Sigmoid colon (tissue), 7 donors: ENCODE data around the gene CCR5. TPM values are rescaled to one million over a fixed set of nuclear protein-coding genes. Genes with fewer than 3 reads are reported as not detected.

Experiments used
- DNase-seq: peaks from one replicate; pipeline ENCODE4 v3.0.0-alpha.2; 2019
- H3K27ac ChIP-seq, 4 donors: fragments of 200-600 bp; sonication (generic); one replicate each; pipeline ENCODE4 v1.5.1; 2016 to 2019; ENCODE audit warnings: mild to moderate bottlenecking in 1 of 4
- H3K27me3 ChIP-seq, 3 donors: fragments of 200-600 bp; sonication (generic); one replicate each; pipeline ENCODE4 v1.5.1; 2019; ENCODE audit warnings: mild to moderate bottlenecking in 1 of 3
- H3K36me3 ChIP-seq, 4 donors: fragments of 200-600 bp; sonication (generic); one replicate each; pipeline ENCODE4 v1.5.1; 2016 to 2019
- H3K4me1 ChIP-seq, 4 donors: fragments of 200-600 bp; sonication (generic); one replicate each; pipeline ENCODE4 v1.5.1; 2017 to 2019
- H3K4me3 ChIP-seq, 4 donors: fragments of 200-600 bp; sonication (generic); one replicate each; pipeline ENCODE4 v1.5.1; 2017 to 2019; ENCODE audit warnings: mild to moderate bottlenecking in 2 of 4, moderate library complexity in 1 of 4
- H3K9me3 ChIP-seq, 4 donors: fragments of 200-600 bp in 3 of 4; sonication (generic) in 3 of 4; one replicate each; pipeline versions ENCODE4 v1.5.1 to v1.6.1; 2013 to 2019
- CTCF ChIP-seq, 4 experiments: fragments of 450-650 bp in 3 of 4; fragments of 200-600 bp in 1 of 4; IDR thresholded peaks; one replicate each; pipeline ENCODE4 v1.5.1; 2016 to 2019; ENCODE audit warnings: antibody characterized with exemption in 4 of 4, mild to moderate bottlenecking in 3 of 4, moderate library complexity in 2 of 4
- EP300 ChIP-seq, 4 donors: sonication (generic); formaldehyde crosslinking; IDR thresholded peaks; one replicate each; pipeline ENCODE4 v1.6.1; 2017; ENCODE audit warnings: antibody characterized with exemption in 4 of 4
- POLR2A ChIP-seq, 2 donors: fragments of 450-650 bp; IDR thresholded peaks; one replicate each; pipeline ENCODE4 v1.6.1; 2016; ENCODE audit warnings: antibody characterized with exemption in 2 of 2, mild to moderate bottlenecking in 2 of 2, moderate library complexity in 2 of 2
- POLR2AphosphoS5 ChIP-seq, 4 donors: sonication (generic); formaldehyde crosslinking; IDR thresholded peaks; one replicate each; pipeline ENCODE4 v1.6.1; 2017; ENCODE audit warnings: antibody characterized with exemption in 4 of 4
- whole genome bisulfite sequencing, 2 donors: extraction: QIAGEN DNeasy Blood & Tissue Kit; methylation state at CpG; one replicate each; pipeline ENCODE4 v1.1.7; 2013; 5-methylcytosine and 5-hydroxymethylcytosine counted together
- intact Hi-C: fragments of 100-400 bp; cut with DNase I; formaldehyde crosslinking; loops from one replicate; pipeline ENCODE4 v1.15.1; 2023
- polyA plus RNA-seq, 3 donors: library from polyadenylated mRNA; stranded (reverse); fragments of 200-250 nt; gene quantifications; one replicate each; pipeline ENCODE4 v1.2.3, GENCODE V29; 2013
- total RNA-seq, 4 donors: library from RNA; depleted of rRNA; stranded (reverse); fragments of >200 nt; gene quantifications; one replicate each; pipeline ENCODE4 v1.1.0, GENCODE V29; 2016
- donor health status: healthy with polysubstance abuse.
- donor health status: Bipolar disorder and iron deficiency.
- donor health status: healthy.

Gene CCR5
- total and polyA plus RNA-seq, 7 donors: 0.36 to 3.9 (median 0.92) TPM; not detected in 1

DNA sequence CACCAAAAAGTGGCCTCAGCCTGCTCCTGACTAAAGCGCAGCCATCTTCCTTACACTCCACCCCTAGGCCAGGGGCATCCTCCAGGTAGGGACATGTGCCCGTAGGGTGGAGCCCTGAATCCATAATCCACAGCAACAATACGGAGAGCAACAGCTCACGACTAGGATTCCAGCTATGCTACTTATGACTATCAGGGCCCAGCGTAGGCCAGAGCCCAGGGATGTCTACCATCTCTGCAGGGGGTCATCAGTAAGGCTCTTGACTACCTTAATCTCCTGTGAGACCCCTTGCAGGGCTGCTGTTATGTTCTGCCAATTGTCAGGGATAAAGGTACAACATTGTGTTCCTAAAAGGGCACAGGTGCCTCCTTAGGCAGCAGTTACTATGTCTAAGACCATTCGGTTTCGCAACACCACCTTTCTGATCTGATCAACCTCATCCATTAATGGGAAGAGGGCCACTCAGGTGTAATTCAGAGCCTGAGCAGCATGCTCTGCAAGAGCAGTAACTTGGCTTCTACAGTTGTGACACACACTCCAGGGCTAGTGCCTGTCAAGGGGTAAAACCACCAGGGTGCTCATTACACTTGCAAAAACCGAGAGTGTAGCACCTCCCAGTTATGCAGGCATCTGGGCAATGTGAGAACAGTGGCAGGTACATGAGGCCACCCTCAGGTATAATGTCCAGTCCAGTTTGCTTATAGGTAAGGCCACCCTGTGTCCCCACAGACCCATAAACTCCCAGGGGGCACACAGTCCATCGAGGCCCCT, 47.3 kb downstream of the CCR5 start:
- Histone ChIP-seq H3K4me3 (no peak overlapping the region), H3K27ac (no peak overlapping the region), H3K9me3 (no peaks in the 10 kb centered on the region), H3K27me3 (no peaks in the 10 kb centered on the region), H3K36me3 (no peaks in the 10 kb centered on the region), H3K4me1 (no peaks in the 10 kb centered on the region)
- no peak for TF ChIP-seq POLR2A (IDR thresholded peaks at IDR 0.05)
- TF ChIP-seq CTCF (IDR thresholded peaks at IDR 0.05): no peak
- TF ChIP-seq POLR2AphosphoS5 (IDR thresholded peaks at IDR 0.05): no peak
- TF ChIP-seq EP300 (IDR thresholded peaks at IDR 0.05): no peak
- WGBS, 2 donors: 85 to 86% methylated on average over 9 of the region's 9 CpGs
- DNase-seq: no peak
- intact Hi-C loops: no loop called here

GRCh38 chr3:46419816-46420215, 49.1 kb downstream of the CCR5 start:
- Histone ChIP-seq H3K4me3 (no peak overlapping the region), H3K27me3 (no peaks in the 10 kb centered on the region), H3K9me3 (no peaks in the 10 kb centered on the region), H3K36me3 (no peaks in the 10 kb centered on the region), H3K4me1 (no peaks in the 10 kb centered on the region), H3K27ac (no peak overlapping the region)
- intact Hi-C loops: no loop called here
- WGBS, 2 donors: 97 to 98% methylated on average over 4 of the region's 4 CpGs
- DNase-seq: no peak
- no peak for TF ChIP-seq POLR2A (IDR thresholded peaks at IDR 0.05)
- no peak for TF ChIP-seq EP300 (IDR thresholded peaks at IDR 0.05)
- no peak for TF ChIP-seq POLR2AphosphoS5 (IDR thresholded peaks at IDR 0.05)
- TF ChIP-seq CTCF (IDR thresholded peaks at IDR 0.05): no peak

DNA sequence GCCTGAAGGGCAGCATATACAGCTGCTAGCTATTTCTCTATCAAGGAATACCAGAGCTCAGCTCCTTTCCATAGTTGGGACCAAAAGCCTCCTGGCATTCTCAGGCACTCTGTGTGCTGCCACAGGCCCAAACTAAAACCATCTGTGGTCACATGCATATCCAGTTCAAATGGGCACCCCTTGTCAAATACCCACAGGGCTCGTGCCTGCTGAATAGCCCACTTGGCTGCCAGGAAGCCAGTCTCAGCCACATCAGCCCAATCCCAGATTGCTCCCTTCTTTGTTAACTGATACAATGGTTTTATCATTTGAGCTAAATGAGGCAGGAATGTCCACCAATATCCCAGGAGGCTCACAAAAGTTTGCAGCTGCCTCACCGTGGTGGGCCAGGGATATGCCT, 50.2 kb downstream of the CCR5 start:
- H3K4me1 ChIP-seq: no peaks in the 10 kb centered on the region
- no peak overlapping the region for H3K4me3 ChIP-seq
- 90 to 91% methylated on average over 2 of the region's 2 CpGs for WGBS, 2 donors
- H3K27me3 ChIP-seq: no peaks in the 10 kb centered on the region
- intact Hi-C loops: no loop called here
- no peak for DNase-seq
- no peaks in the 10 kb centered on the region for H3K9me3 ChIP-seq
- no peaks in the 10 kb centered on the region for H3K36me3 ChIP-seq
- TF ChIP-seq EP300 (IDR thresholded peaks at IDR 0.05): no peak
- no peak for TF ChIP-seq CTCF (IDR thresholded peaks at IDR 0.05)
- no peak for TF ChIP-seq POLR2A (IDR thresholded peaks at IDR 0.05)
- no peak for TF ChIP-seq POLR2AphosphoS5 (IDR thresholded peaks at IDR 0.05)
- H3K27ac ChIP-seq: no peak overlapping the region

DNA sequence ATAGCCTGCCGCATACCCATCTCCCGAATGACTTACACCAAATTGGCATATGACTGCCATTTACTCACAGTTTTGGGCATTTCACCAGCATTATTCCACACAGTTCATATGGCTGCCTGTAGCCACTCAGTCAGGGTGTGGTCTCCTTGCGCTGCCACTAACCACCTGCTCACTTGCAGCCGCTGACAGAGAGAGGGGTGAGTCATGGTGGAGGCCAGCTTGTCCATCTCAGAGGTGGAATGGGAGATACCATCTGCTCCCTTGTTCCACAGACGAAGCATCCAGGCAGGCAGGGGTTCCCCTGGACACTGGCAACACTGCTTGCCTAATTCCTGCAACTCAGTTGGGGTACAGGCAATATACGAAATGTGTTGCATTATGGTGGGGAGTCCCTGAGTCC, 51.9 kb downstream of the CCR5 start:
- Histone ChIP-seq H3K4me3 (no peak overlapping the region), H3K36me3 (no peaks in the 10 kb centered on the region), H3K27ac (no peak overlapping the region), H3K9me3 (no peaks in the 10 kb centered on the region), H3K4me1 (no peaks in the 10 kb centered on the region), H3K27me3 (no peaks in the 10 kb centered on the region)
- DNase-seq: no peak
- intact Hi-C loops: no loop called here
- no peak for TF ChIP-seq POLR2A (IDR thresholded peaks at IDR 0.05)
- TF ChIP-seq EP300 (IDR thresholded peaks at IDR 0.05): no peak
- WGBS, 2 donors: 36 to 77% methylated on average over 6 of the region's 6 CpGs

DNA sequence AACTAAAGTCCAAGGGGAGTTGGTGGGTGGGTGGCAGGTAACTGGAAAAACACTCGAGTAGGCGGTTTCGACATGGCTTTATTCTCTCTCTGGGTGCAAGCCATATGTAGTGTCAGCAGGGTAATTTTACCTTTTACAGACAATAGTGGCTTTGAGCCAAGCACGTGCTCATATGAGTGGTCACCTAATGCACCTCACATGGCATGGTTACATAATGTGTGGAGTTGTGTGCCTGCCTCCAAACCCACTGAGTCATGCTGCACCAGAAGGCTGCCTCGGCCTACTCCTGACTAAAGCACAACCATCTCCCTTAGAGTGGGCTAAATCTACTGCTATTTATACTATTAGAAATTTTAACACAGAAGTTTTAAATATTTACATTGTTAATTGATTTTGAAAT, 52.8 kb downstream of the CCR5 start:
- H3K9me3 ChIP-seq: no peaks in the 10 kb centered on the region
- no peaks in the 10 kb centered on the region for H3K4me1 ChIP-seq
- H3K27ac ChIP-seq: no peak overlapping the region
- H3K4me3 ChIP-seq: no peak overlapping the region
- WGBS, 2 donors: 83 to 91% methylated on average over 5 of the region's 5 CpGs
- no peaks in the 10 kb centered on the region for H3K27me3 ChIP-seq
- DNase-seq: no peak
- intact Hi-C loops: no loop called here
- no peaks in the 10 kb centered on the region for H3K36me3 ChIP-seq
- no peak for TF ChIP-seq CTCF (IDR thresholded peaks at IDR 0.05)
- no peak for TF ChIP-seq POLR2AphosphoS5 (IDR thresholded peaks at IDR 0.05)
- no peak for TF ChIP-seq EP300 (IDR thresholded peaks at IDR 0.05)
- TF ChIP-seq POLR2A (IDR thresholded peaks at IDR 0.05): no peak

Other genes starting within 250 kb of the CCR5 start
- gene CCR1, start 162.6 kb upstream of the CCR5 start, total RNA-seq: 10 to 100 TPM in 2 of 4 donors, 1 to 10 TPM in 2; 2.2 to 16.3 (median 9.4) TPM
- 10 to 100 TPM in 1 of 3 donors, 1 to 10 TPM in 2; 3.6 to 16.6 (median 5.0) TPM for gene CCR1, start 162.6 kb upstream of the CCR5 start, polyA plus RNA-seq
- not detected for gene CCR3, start 128.5 kb upstream of the CCR5 start, total RNA-seq
- gene CCR3, start 128.5 kb upstream of the CCR5 start, polyA plus RNA-seq: under 1 TPM in 2 of 3 donors, not detected in 1; 0.04 to 0.69 TPM
- gene CCR2, start 16.8 kb upstream of the CCR5 start, total RNA-seq: 1 to 10 TPM; 1.1 to 3.1 (median 1.9) TPM
- 1 to 10 TPM in 2 of 3 donors, under 1 TPM in 1; 0.69 to 2.1 (median 1.2) TPM for gene CCR2, start 16.8 kb upstream of the CCR5 start, polyA plus RNA-seq
- gene CCRL2, start 36.3 kb downstream of the CCR5 start, total RNA-seq: 1 to 10 TPM in 1 of 4 donors, under 1 TPM in 2, not detected in 1; 0.71 to 3.0 (median 0.99) TPM
- 10 to 100 TPM in 1 of 3 donors, 1 to 10 TPM in 2; 3.0 to 11.2 (median 4.4) TPM for gene CCRL2, start 36.3 kb downstream of the CCR5 start, polyA plus RNA-seq
- gene LTF, start 94.0 kb downstream of the CCR5 start, total RNA-seq: under 1 TPM in 3 of 4 donors, not detected in 1; 0.16 to 0.36 (median 0.28) TPM
- 10 to 100 TPM in 1 of 3 donors, 1 to 10 TPM in 1, not detected in 1; 1.2 to 38.0 TPM for gene LTF, start 94.0 kb downstream of the CCR5 start, polyA plus RNA-seq
- gene RTP3, start 127.0 kb downstream of the CCR5 start, total RNA-seq: not detected
- gene RTP3, start 127.0 kb downstream of the CCR5 start, polyA plus RNA-seq: not detected
- gene LRRC2, start 195.4 kb downstream of the CCR5 start, total RNA-seq: 10 to 100 TPM in 1 of 4 donors, 1 to 10 TPM in 3; 3.6 to 11.1 (median 5.8) TPM
- gene LRRC2, start 195.4 kb downstream of the CCR5 start, polyA plus RNA-seq: 1 to 10 TPM in 1 of 3 donors, under 1 TPM in 2; 0.46 to 2.4 (median 0.69) TPM
- gene FAM240A, start 241.6 kb downstream of the CCR5 start, total RNA-seq: not detected
- gene FAM240A, start 241.6 kb downstream of the CCR5 start, polyA plus RNA-seq: not detected